NT2/D1 (cell line): ENCODE data around the gene CACNA2D4.

ENCODE experiments used
- DNase-seq: peaks from one replicate; pipeline ENCODE4 v3.0.0-alpha.2; 2011; ENCODE audit warnings: low read depth, low spot score
- H3K27me3 ChIP-seq: 2 replicates; pipeline ENCODE4 v1.6.0; 2011; ENCODE audit warnings: mild to moderate bottlenecking; ENCODE audit not compliant: insufficient read length, insufficient read depth
- H3K36me3 ChIP-seq: 2 replicates; pipeline ENCODE4 v1.6.1; 2011; ENCODE audit warnings: mild to moderate bottlenecking, low read length, mixed read lengths; ENCODE audit not compliant: insufficient read depth, insufficient read length
- H3K4me1 ChIP-seq: 2 replicates; pipeline ENCODE4 v1.5.1; 2011; ENCODE audit not compliant: insufficient read depth, insufficient read length
- H3K4me3 ChIP-seq: 2 replicates; pipeline ENCODE4 v1.5.1; 2011; ENCODE audit warnings: low read depth; ENCODE audit not compliant: insufficient read length
- H3K9ac ChIP-seq: 2 replicates; pipeline ENCODE4 v1.6.0; 2011; ENCODE audit warnings: low read depth; ENCODE audit not compliant: insufficient read length
- H3K9me3 ChIP-seq: 2 replicates; pipeline ENCODE4 v1.5.1; 2011; ENCODE audit warnings: mild to moderate bottlenecking, low read length; ENCODE audit not compliant: insufficient read depth
- SUZ12 ChIP-seq: IDR thresholded peaks from 2 replicates; pipeline ENCODE4 v1.6.1; 2011; ENCODE audit not compliant: insufficient read length, insufficient read depth; ENCODE audit errors: extremely low read depth
- YY1 ChIP-seq: IDR thresholded peaks from 2 replicates; pipeline ENCODE4 v1.6.1; 2011; ENCODE audit not compliant: insufficient read length, insufficient read depth
- ZNF274 ChIP-seq: IDR thresholded peaks from 2 replicates; pipeline ENCODE4 v1.6.1; 2011; ENCODE audit warnings: mild to moderate bottlenecking, low read depth, low read length

Gene CACNA2D4

GRCh38 chr12:1879633-1880032 lies 38.8 kb downstream of the CACNA2D4 start:
- DNase-seq, result no peak
- H3K36me3 ChIP-seq, result no peaks in the 10 kb centered on the region
- H3K4me3 ChIP-seq, result no peak overlapping the region
- H3K9ac ChIP-seq, result no peak overlapping the region
- H3K27me3 ChIP-seq, result no peaks in the 10 kb centered on the region
- TF ChIP-seq ZNF274, result no peak
- TF ChIP-seq SUZ12, result no peak
- no peak for TF ChIP-seq YY1
- no peaks in the 10 kb centered on the region for H3K9me3 ChIP-seq
- no peaks in the 10 kb centered on the region for H3K4me1 ChIP-seq

DNA sequence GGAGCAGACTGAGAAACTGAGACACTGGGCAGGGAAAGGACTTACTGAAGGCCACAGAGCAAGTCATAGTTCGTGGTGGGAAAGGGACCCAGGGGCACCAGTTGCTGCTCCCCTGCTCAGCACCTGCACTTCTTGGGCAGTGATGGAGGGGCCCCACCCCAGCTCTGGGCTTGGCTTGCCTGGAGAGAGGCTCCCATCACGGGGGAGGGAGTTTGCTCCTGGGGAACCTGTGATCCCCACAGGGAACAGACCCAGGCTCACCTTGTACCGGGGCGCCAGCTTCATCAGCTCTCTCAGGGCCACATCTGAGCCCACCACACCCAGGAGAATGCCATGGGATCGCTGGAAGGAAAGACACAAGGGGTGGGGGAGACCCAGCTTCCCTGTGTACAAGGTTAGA lies 39.8 kb downstream of the CACNA2D4 start:
- Histone ChIP-seq H3K9me3 (no peaks in the 10 kb centered on the region), H3K36me3 (no peaks in the 10 kb centered on the region), H3K27me3 (no peaks in the 10 kb centered on the region), H3K4me3 (no peak overlapping the region), H3K4me1 (no peaks in the 10 kb centered on the region), H3K9ac (no peak overlapping the region)
- no peak for DNase-seq
- TF ChIP-seq SUZ12, result no peak
- TF ChIP-seq ZNF274, result no peak
- TF ChIP-seq YY1, result no peak

- H3K4me1 ChIP-seq, result no peaks in the 10 kb centered on the region
- no peak overlapping the region for H3K4me3 ChIP-seq
- H3K36me3 ChIP-seq, result no peaks in the 10 kb centered on the region
- no peak for TF ChIP-seq ZNF274
- no peak for TF ChIP-seq YY1
- TF ChIP-seq SUZ12, result no peak
- no peaks in the 10 kb centered on the region for H3K27me3 ChIP-seq
- H3K9ac ChIP-seq, result no peak overlapping the region
- no peaks in the 10 kb centered on the region for H3K9me3 ChIP-seq
- DNase-seq, result no peak
Measured at GRCh38 chr12:1878214-1878613, 40.2 kb downstream of the CACNA2D4 start.

- DNase-seq, result no peak
- H3K4me1 ChIP-seq, result no peaks in the 10 kb centered on the region
- H3K36me3 ChIP-seq, result no peaks in the 10 kb centered on the region
- H3K9ac ChIP-seq, result no peak overlapping the region
- H3K9me3 ChIP-seq, result no peaks in the 10 kb centered on the region
- no peak for TF ChIP-seq YY1
- H3K4me3 ChIP-seq, result no peak overlapping the region
- no peaks in the 10 kb centered on the region for H3K27me3 ChIP-seq
Measured at GRCh38 chr12:1877169-1877878, 41.1 kb downstream of the CACNA2D4 start.

GRCh38 chr12:1876086-1876485 lies 42.4 kb downstream of the CACNA2D4 start:
- no peaks in the 10 kb centered on the region for H3K27me3 ChIP-seq

DNA sequence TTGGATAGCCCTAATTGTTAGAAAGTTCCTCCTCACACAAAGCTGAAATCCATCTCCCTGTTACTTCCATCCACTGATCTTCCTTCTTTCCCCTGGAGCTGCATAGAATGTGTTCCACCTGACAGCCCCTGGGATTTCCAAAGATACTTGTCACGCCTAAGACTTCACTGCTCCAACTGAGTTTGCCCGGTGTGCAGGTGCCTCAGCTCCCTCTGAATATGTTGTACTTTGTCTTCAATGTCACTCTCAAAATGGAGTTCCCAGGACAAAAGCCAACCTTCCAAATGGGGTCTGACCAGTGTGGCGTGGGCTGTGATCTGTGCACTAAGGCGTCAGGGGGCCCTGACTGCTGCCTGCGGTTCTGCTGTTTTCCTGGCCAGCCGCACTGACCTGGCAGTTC lies 42.8 kb downstream of the CACNA2D4 start:
- no peak for DNase-seq
- Histone ChIP-seq H3K4me3 (no peak overlapping the region), H3K27me3 (no peaks in the 10 kb centered on the region)

More at GRCh38 chr12:1876086-1876485, 42.4 kb downstream of the CACNA2D4 start:
- H3K9me3 ChIP-seq, result no peaks in the 10 kb centered on the region
- DNase-seq, result no peak
- H3K4me3 ChIP-seq, result no peak overlapping the region
- no peak for TF ChIP-seq SUZ12
- TF ChIP-seq YY1, result no peak
- no peak for TF ChIP-seq ZNF274
- H3K36me3 ChIP-seq, result no peaks in the 10 kb centered on the region
- peaks cover 5% of the 10 kb centered on the region for H3K4me1 ChIP-seq
- H3K9ac ChIP-seq, result no peak overlapping the region

DNA sequence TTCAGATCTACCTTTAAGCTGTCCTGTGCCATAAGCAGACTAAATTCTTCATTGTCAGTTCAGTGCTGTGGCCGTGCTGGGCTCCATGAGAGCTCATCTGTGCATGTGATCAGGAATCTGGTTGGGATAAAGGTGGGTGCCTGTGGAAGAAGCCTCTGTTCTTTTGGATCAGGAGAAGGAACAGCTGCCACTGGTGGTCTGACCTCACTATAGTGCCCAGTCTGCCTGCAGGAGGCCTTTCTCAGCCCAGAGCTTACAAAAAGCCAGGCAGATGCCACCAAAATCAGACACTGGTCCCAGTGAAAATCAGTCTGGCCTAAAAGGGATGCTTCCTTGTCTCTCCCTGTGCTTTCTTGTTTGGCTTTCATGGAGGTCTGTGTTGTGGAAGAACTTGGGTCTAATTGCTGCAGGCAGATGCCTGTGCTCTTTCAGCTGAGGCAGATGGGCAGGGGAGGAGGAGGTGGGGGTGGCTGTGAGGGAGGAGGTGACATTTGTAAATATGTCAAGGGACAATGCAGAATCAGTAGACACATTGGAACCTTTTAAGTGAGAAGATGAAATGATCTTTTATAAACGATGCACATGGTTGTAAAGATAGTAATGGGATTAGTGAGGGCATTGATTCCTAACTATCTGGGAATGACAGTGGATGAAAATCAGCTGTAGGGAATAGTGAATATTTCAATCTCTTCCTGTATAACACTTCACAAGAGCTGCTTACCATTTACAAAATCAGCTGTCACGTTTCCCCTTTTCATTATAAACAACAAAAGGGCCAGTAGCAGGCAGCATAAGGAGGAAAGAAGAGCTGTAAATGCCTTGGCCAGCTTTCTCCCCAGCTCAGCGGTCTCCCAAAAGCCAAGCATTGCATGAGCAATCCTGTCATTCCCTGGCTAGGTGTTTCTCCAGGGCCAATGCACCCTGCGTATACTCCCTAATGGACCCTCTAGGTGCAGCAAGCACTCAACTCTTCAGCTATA lies 44.6 kb downstream of the CACNA2D4 start:
- Histone ChIP-seq H3K9me3 (no peaks in the 10 kb centered on the region), H3K9ac (no peak overlapping the region), H3K36me3 (no peaks in the 10 kb centered on the region), H3K27me3 (no peaks in the 10 kb centered on the region), H3K4me3 (no peak overlapping the region), H3K4me1 (peaks cover 9% of the 10 kb centered on the region)
- DNase-seq, result no peak
- TF ChIP-seq ZNF274 (no peak), SUZ12 (no peak), YY1 (no peak)

More for the DNA sequence above, 42.8 kb downstream of the CACNA2D4 start:
- TF ChIP-seq ZNF274 (no peak), YY1 (no peak), SUZ12 (no peak)
- H3K9me3 ChIP-seq, result no peaks in the 10 kb centered on the region
- H3K9ac ChIP-seq, result no peak overlapping the region
- H3K36me3 ChIP-seq, result no peaks in the 10 kb centered on the region
- peaks cover 9% of the 10 kb centered on the region for H3K4me1 ChIP-seq
